Activated CD8-positive, alpha-beta memory T cell treated with anti-CD3 and anti-CD28 coated beads for 1 hour (primary cell): ENCODE data around the gene SNAPC2.
"Not testable (repeated sequence)": the region's sequence is repeated elsewhere in the genome, so short reads cannot be mapped to it uniquely, and the experiment has no call there.

Experiments used
- DNase-seq, 2 donors: peaks; one replicate each; pipeline ENCODE4 v3.0.0-alpha.2; 2020; ENCODE audit warnings: low read depth in 1 of 2; ENCODE audit errors: extremely low read depth in 1 of 2

The SNAPC2 gene

GRCh38 chr19:7888145-7888825, 31.9 kb upstream of the SNAPC2 start, which contains the start of gene LRRC8E:
Gene LRRC8E, plus strand, starts transcription at chr19:7888510. Its CDS starts 7,094 bp downstream, at chr19:7895604.
- no peak for DNase-seq

GRCh38 chr19:7888826-7889217, 31.3 kb upstream of the SNAPC2 start:
- no peak for DNase-seq

- DNase-seq: not testable (repeated sequence)
Measured at GRCh38 chr19:7893362-7894101, 26.6 kb upstream of the SNAPC2 start.

GRCh38 chr19:7894612-7895309, 25.4 kb upstream of the SNAPC2 start:
- no peak for DNase-seq

- no peak for DNase-seq
Measured at GRCh38 chr19:7895565-7895964, 24.6 kb upstream of the SNAPC2 start.

GRCh38 chr19:7897292-7897691, 22.8 kb upstream of the SNAPC2 start:
- no peak for DNase-seq

- no peak for DNase-seq
Measured at GRCh38 chr19:7898967-7899366, 21.2 kb upstream of the SNAPC2 start.

- DNase-seq: no peak
Measured at GRCh38 chr19:7899751-7900378, 20.3 kb upstream of the SNAPC2 start.

GRCh38 chr19:7900401-7900870, 19.7 kb upstream of the SNAPC2 start:
- DNase-seq: no peak

GRCh38 chr19:7900931-7901330, 19.2 kb upstream of the SNAPC2 start:
- DNase-seq: no peak

- DNase-seq: no peak
Measured at GRCh38 chr19:7901337-7901736, 18.8 kb upstream of the SNAPC2 start.

GRCh38 chr19:7902796-7903243, 17.3 kb upstream of the SNAPC2 start:
- no peak for DNase-seq

GRCh38 chr19:7903244-7904073, 16.7 kb upstream of the SNAPC2 start, which contains the start of gene MAP2K7:
Gene MAP2K7, plus strand, starts transcription at chr19:7903877. Its CDS starts 68 bp downstream, at chr19:7903945.
- peak; percentile 100 for DNase-seq

- DNase-seq: peak in 1 of 2 donors; percentile 32
Measured at GRCh38 chr19:7904074-7905020, 15.8 kb upstream of the SNAPC2 start.

GRCh38 chr19:7905268-7905667, 14.9 kb upstream of the SNAPC2 start:
- no peak for DNase-seq

GRCh38 chr19:7905859-7906258, 14.3 kb upstream of the SNAPC2 start:
- no peak for DNase-seq

- no peak for DNase-seq
Measured at GRCh38 chr19:7907122-7907521, 13.0 kb upstream of the SNAPC2 start.

- no peak for DNase-seq
Measured at GRCh38 chr19:7907544-7907943, 12.6 kb upstream of the SNAPC2 start.
